ENCODE results near the gene CST7.
"Not testable (repeated sequence)": the region's sequence is repeated elsewhere in the genome, so short reads cannot be mapped to it uniquely, and the experiment has no call there.

The CST7 gene

DNA sequence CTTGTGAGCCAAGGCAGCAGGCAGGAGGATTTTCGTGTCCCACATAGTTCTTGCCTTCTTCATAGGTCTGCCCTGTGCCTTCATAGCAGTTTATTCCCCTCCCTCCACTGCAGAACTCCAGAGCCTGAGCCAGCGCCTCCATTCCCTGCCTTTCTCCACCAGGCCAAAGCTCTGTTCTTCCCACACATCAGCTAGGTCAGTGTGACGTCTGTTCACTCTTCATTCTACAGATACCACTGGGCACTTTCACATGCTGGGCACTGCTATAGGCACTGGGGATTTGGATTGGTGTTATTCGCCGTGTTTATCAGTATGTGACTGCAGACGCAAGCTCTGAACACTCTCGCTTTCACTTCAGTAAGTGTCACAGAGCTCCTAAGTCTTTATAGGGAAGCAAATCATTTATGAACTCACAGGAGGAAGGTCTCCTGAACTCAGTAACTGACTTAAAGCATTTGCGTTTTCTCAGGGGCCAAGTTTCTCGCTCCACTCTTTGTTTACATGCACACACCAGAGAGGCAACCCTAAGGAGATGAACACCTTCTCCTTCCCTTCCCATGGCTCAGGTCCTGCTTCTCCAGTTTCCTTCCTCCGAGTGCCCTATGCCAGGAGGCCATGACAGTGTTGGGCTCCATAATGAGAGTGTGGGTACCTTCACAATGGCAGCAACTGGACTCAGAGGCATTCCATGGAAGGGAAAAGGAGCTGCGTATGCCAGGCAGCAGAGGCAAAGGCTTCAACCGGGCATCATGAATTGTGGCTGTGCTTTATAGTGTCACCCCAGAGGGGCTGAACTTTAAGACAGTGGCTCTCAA lies 49.8 kb downstream of the CST7 start:
- H3K4me3 ChIP-seq (replicated peaks; ENCODE audit: low read depth, low read length), result no peak overlapping the region
- TF ChIP-seq, protein P1, sequence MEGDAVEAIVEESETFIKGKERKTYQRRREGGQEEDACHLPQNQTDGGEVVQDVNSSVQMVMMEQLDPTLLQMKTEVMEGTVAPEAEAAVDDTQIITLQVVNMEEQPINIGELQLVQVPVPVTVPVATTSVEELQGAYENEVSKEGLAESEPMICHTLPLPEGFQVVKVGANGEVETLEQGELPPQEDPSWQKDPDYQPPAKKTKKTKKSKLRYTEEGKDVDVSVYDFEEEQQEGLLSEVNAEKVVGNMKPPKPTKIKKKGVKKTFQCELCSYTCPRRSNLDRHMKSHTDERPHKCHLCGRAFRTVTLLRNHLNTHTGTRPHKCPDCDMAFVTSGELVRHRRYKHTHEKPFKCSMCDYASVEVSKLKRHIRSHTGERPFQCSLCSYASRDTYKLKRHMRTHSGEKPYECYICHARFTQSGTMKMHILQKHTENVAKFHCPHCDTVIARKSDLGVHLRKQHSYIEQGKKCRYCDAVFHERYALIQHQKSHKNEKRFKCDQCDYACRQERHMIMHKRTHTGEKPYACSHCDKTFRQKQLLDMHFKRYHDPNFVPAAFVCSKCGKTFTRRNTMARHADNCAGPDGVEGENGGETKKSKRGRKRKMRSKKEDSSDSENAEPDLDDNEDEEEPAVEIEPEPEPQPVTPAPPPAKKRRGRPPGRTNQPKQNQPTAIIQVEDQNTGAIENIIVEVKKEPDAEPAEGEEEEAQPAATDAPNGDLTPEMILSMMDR (IDR thresholded peaks at IDR 0.05; ENCODE audit: insufficient read depth, low read length, poor library complexity, severe bottlenecking), result no peak
- H3K27me3 ChIP-seq (replicated peaks; ENCODE audit: control insufficient read depth, insufficient read depth, low read length), result no peaks in the 10 kb centered on the region
- no peak for DNase-seq (ENCODE audit: extremely low read depth, insufficient read length)
- no peaks in the 10 kb centered on the region for H3K36me3 ChIP-seq (ENCODE audit: control insufficient read depth, insufficient read depth, low read length)

DNA sequence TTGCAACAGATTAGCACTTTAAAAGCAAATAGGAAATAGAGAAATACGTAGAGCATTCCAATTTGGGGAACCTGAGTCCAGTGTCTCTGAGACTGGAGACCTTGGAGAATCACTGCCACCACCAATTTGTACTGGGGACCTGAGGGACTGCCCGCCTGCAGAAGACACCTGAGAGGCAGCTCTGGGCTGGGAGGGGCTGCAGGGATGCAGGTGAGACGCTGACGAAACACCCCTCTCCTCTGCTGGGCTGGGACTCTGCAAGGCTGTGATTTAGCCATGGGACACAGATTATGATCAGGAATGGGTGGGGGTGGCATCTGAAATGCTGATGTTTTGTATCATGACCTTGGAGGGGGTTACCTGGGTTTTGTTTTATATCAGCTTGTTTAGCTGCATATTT lies 50.5 kb downstream of the CST7 start:
- Histone ChIP-seq H3K4me3 (replicated peaks; ENCODE audit: low read depth, low read length) (no peak overlapping the region), H3K36me3 (ENCODE audit: control insufficient read depth, insufficient read depth, low read length) (no peaks in the 10 kb centered on the region), H3K27me3 (replicated peaks; ENCODE audit: control insufficient read depth, insufficient read depth, low read length) (no peaks in the 10 kb centered on the region)
- DNase-seq (ENCODE audit: extremely low read depth, insufficient read length), result no peak
- TF ChIP-seq, protein P1 (IDR thresholded peaks at IDR 0.05; ENCODE audit: insufficient read depth, low read length, poor library complexity, severe bottlenecking), result no peak

DNA sequence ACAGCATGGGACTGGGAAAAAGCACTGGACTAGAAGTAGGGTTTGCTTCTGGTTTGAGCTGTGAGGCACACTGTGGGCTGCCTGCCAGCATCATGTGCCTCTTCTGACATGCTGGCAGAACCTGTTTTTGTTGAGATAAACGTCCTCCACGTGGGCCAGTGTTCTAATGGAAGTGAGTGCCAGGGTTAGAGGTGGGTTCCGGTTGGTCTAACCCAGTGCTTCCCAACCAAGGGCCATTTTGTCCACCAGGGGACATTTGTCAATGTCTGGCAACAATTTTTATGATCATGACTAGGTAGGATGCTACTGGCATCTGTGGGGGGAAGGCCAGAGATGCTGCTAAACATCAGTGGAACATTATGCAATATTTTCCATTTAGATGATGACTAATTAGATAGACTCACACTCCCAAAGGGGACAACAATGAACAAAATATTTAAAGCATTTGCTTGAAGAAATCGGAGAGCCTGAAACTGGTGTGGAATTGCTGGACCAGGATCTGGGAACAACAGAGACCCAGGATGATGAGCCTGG lies 51.3 kb downstream of the CST7 start:
- Histone ChIP-seq H3K27me3 (replicated peaks; ENCODE audit: control insufficient read depth, insufficient read depth, low read length) (no peaks in the 10 kb centered on the region), H3K36me3 (ENCODE audit: control insufficient read depth, insufficient read depth, low read length) (peaks cover under 1% of the 10 kb centered on the region; the same call in 1 of the 2 replicates), H3K4me3 (replicated peaks; ENCODE audit: low read depth, low read length) (no peak overlapping the region)
- TF ChIP-seq, protein P1 (IDR thresholded peaks at IDR 0.05; ENCODE audit: insufficient read depth, low read length, poor library complexity, severe bottlenecking), result no peak
- no peak for DNase-seq (ENCODE audit: extremely low read depth, insufficient read length)

DNA sequence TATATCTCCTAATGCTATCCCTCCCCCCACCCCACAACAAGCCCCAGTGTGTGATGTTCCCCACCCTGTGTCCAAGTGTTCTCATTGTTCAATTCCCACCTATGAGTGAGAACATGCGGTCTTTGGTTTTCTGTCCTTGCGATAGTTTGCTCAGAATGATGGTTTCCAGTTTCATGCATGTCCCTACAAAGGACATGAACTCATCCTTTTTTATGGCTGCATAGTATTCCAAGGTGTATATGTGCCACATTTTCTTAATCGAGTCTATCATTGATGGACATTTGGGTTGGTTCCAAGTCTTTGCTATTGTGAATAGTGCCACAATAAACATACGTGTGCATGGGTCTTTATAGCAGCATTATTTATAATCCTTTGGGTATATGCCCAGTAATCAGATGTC lies 52.3 kb downstream of the CST7 start:
- H3K4me3 ChIP-seq (replicated peaks; ENCODE audit: low read depth, low read length); H3K36me3 ChIP-seq (ENCODE audit: control insufficient read depth, insufficient read depth, low read length); DNase-seq (ENCODE audit: extremely low read depth, insufficient read length); H3K27me3 ChIP-seq (replicated peaks; ENCODE audit: control insufficient read depth, insufficient read depth, low read length): not testable (repeated sequence)

DNA sequence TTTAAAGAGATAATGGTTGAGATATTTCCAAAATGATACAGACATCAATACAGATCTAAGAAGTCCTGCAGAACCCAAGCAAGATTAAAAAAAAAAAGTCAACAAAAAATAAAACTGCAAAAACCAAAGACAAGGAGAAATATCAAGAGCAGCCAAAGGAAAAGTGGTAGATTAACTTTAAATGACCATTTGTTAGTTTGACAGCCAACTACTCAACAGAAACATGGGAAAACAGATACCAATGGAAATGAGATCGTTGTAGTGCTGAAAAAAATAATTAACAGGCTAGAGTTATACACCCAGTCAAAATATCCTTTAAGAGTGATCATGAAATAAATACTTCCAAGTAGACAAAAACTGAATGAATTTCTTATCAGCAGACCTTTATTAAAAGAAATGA lies 53.9 kb downstream of the CST7 start:
- H3K36me3 ChIP-seq (ENCODE audit: control insufficient read depth, insufficient read depth, low read length), result peaks cover 12% of the 10 kb centered on the region
- TF ChIP-seq, protein P1 (IDR thresholded peaks at IDR 0.05; ENCODE audit: insufficient read depth, low read length, poor library complexity, severe bottlenecking), result no peak
- no peaks in the 10 kb centered on the region for H3K27me3 ChIP-seq (replicated peaks; ENCODE audit: control insufficient read depth, insufficient read depth, low read length)
- no peak for DNase-seq (ENCODE audit: extremely low read depth, insufficient read length)
- H3K4me3 ChIP-seq (replicated peaks; ENCODE audit: low read depth, low read length), result no peak overlapping the region

DNA sequence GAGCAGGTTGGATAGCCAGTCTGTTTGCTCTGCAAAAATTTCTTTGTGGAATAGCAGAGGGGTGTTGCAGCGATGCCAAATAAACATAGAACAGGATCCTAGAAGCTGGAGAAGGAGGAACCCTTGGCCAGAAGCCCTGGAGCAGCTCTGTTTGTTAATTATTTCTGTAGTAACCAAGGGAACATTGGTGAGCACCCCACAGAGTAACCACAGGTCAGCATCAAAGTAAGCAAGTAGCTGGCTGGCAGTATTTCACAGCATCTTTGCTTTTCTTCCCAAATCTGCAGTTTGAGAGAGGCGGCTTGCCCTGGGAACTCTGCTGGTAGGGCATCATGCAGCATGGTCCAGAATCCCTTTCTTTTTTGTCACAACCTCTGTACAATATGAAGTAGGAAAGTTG lies 56.2 kb downstream of the CST7 start:
- Histone ChIP-seq H3K27me3 (replicated peaks; ENCODE audit: control insufficient read depth, insufficient read depth, low read length) (no peaks in the 10 kb centered on the region), H3K36me3 (ENCODE audit: control insufficient read depth, insufficient read depth, low read length) (peaks cover 19% of the 10 kb centered on the region), H3K4me3 (replicated peaks; ENCODE audit: low read depth, low read length) (no peak overlapping the region)
- no peak for DNase-seq (ENCODE audit: extremely low read depth, insufficient read length)
- TF ChIP-seq, protein P1 (IDR thresholded peaks at IDR 0.05; ENCODE audit: insufficient read depth, low read length, poor library complexity, severe bottlenecking), result no peak
